Liver (tissue), 3 donors: Measurements from ENCODE around the gene SREBF1.

Experiments
- ATF3 ChIP-seq: IDR thresholded peaks from 2 replicates; pipeline ENCODE4 v1.6.1; 2016; ENCODE audit warnings: antibody characterized with exemption
- CTCF ChIP-seq: fragments of 150-350 bp; IDR thresholded peaks from 2 replicates; pipeline ENCODE4 v1.5.1; 2017; ENCODE audit warnings: improper control_type of control experiment, low read depth, low read length; ENCODE audit not compliant: missing input control
- MAX ChIP-seq: IDR thresholded peaks from 2 replicates; pipeline ENCODE4 v1.6.1; 2016; ENCODE audit warnings: antibody characterized with exemption
- REST ChIP-seq: IDR thresholded peaks from 2 replicates; pipeline ENCODE4 v1.6.1; 2016; ENCODE audit warnings: antibody characterized with exemption, mild to moderate bottlenecking
- TAF1 ChIP-seq: conservative IDR thresholded peaks from 2 replicates; pipeline ENCODE4 v1.6.1; 2016; ENCODE audit warnings: antibody characterized with exemption, mild to moderate bottlenecking
- YY1 ChIP-seq: IDR thresholded peaks from 2 replicates; pipeline ENCODE4 v1.6.1; 2016; ENCODE audit warnings: antibody characterized with exemption, mild to moderate bottlenecking
- donor health status: healthy.
- donor health status: healthy.

- TF ChIP-seq CTCF, result no peak
- no peak for TF ChIP-seq ATF3
- TF ChIP-seq YY1, result no peak
- TF ChIP-seq REST, result no peak
- no peak for TF ChIP-seq TAF1
- no peak for TF ChIP-seq MAX
These were observed 47.8 kb downstream of the SREBF1 start for GRCh38 chr17:17788967-17789366.
